Measurements from ENCODE around the gene LRRC49.
"Not testable (repeated sequence)": the region's sequence is repeated elsewhere in the genome, so short reads cannot be mapped to it uniquely, and the experiment has no call there.

The LRRC49 gene

GRCh38 chr15:70867911-70868467 is 24.6 kb upstream of the LRRC49 start:
- DNase-seq (ENCODE audit: insufficient read length, low spot score) (no peak), FAIRE-seq (no peak)

GRCh38 chr15:70869346-70869745 is 23.3 kb upstream of the LRRC49 start:
- DNase-seq (ENCODE audit: insufficient read length, low spot score) (no peak), FAIRE-seq (no peak)

GRCh38 chr15:70870051-70870450 is 22.6 kb upstream of the LRRC49 start:
- FAIRE-seq (no peak), DNase-seq (ENCODE audit: insufficient read length, low spot score) (no peak)

GRCh38 chr15:70871490-70871889 is 21.1 kb upstream of the LRRC49 start:
- DNase-seq (ENCODE audit: insufficient read length, low spot score); FAIRE-seq: not testable (repeated sequence)

GRCh38 chr15:70873232-70874054 is 19.2 kb upstream of the LRRC49 start:
- FAIRE-seq, result no peak
- no peak for DNase-seq (ENCODE audit: insufficient read length, low spot score)

- FAIRE-seq (no peak), DNase-seq (ENCODE audit: insufficient read length, low spot score) (no peak)
Observed at GRCh38 chr15:70875001-70875782, 17.4 kb upstream of the LRRC49 start.

- DNase-seq (ENCODE audit: insufficient read length, low spot score), result no peak
- peak; percentile 28 for FAIRE-seq
Observed at GRCh38 chr15:70876011-70876410, 16.6 kb upstream of the LRRC49 start.

GRCh38 chr15:70876683-70877082 is 15.9 kb upstream of the LRRC49 start:
- DNase-seq (ENCODE audit: insufficient read length, low spot score), result no peak

GRCh38 chr15:70879401-70879800 is 13.2 kb upstream of the LRRC49 start:
- no peak for FAIRE-seq

More at GRCh38 chr15:70876683-70877082, 15.9 kb upstream of the LRRC49 start:
- no peak for FAIRE-seq

GRCh38 chr15:70880781-70881180 is 11.8 kb upstream of the LRRC49 start:
- FAIRE-seq (no peak), DNase-seq (ENCODE audit: insufficient read length, low spot score) (no peak)

More at GRCh38 chr15:70879401-70879800, 13.2 kb upstream of the LRRC49 start:
- no peak for DNase-seq (ENCODE audit: insufficient read length, low spot score)

GRCh38 chr15:70882361-70882760 is 10.3 kb upstream of the LRRC49 start:
- FAIRE-seq (peak; percentile 23), DNase-seq (ENCODE audit: insufficient read length, low spot score) (no peak)

- DNase-seq (ENCODE audit: insufficient read length, low spot score) (no peak), FAIRE-seq (no peak)
Observed at GRCh38 chr15:70892912-70893560, 410 bp downstream of the LRRC49 start.

GRCh38 chr15:70902107-70902506 is 9.5 kb downstream of the LRRC49 start:
- FAIRE-seq (no peak), DNase-seq (ENCODE audit: insufficient read length, low spot score) (no peak)

- FAIRE-seq (no peak), DNase-seq (ENCODE audit: insufficient read length, low spot score) (no peak)
Observed at GRCh38 chr15:70906842-70907241, 14.2 kb downstream of the LRRC49 start.

- no peak for DNase-seq (ENCODE audit: insufficient read length, low spot score)
- no peak for FAIRE-seq
Observed at GRCh38 chr15:70907784-70908471, 15.3 kb downstream of the LRRC49 start.

- no peak for DNase-seq (ENCODE audit: insufficient read length, low spot score)
- FAIRE-seq, result no peak
Observed at GRCh38 chr15:70910958-70911357, 18.3 kb downstream of the LRRC49 start.

GRCh38 chr15:70912187-70912586 is 19.6 kb downstream of the LRRC49 start:
- no peak for FAIRE-seq
- DNase-seq (ENCODE audit: insufficient read length, low spot score), result no peak

- DNase-seq (ENCODE audit: insufficient read length, low spot score) (no peak), FAIRE-seq (no peak)
Observed at GRCh38 chr15:70916531-70916930, 23.9 kb downstream of the LRRC49 start.

- no peak for DNase-seq (ENCODE audit: insufficient read length, low spot score)
- FAIRE-seq, result no peak
Observed at GRCh38 chr15:70917955-70918354, 25.3 kb downstream of the LRRC49 start.

- FAIRE-seq (peak; percentile 28), DNase-seq (ENCODE audit: insufficient read length, low spot score) (no peak)
Observed at GRCh38 chr15:70920981-70921696, 28.5 kb downstream of the LRRC49 start.

Data from GM19239 (cell line).